Mesendoderm (in vitro differentiated cells): ENCODE measurements around the gene DHX35.

Experiments
- DNase-seq: peaks from one replicate; pipeline ENCODE4 v3.0.0; 2013
- H2AK5ac ChIP-seq: 2 replicates; pipeline ENCODE4 v1.6.1; 2013; ENCODE audit warnings: low read length, inconsistent platforms
- H2BK120ac ChIP-seq: 2 replicates; pipeline ENCODE4 v1.6.1; 2013; ENCODE audit warnings: low read depth, mild to moderate bottlenecking, low read length, moderate library complexity, mixed read lengths
- H2BK15ac ChIP-seq: replicated peaks from 2 replicates; pipeline ENCODE4 v1.6.1; 2013; ENCODE audit warnings: low read depth, mild to moderate bottlenecking, moderate library complexity
- H2BK5ac ChIP-seq: 2 replicates; pipeline ENCODE4 v1.6.1; 2013; ENCODE audit warnings: low read length, inconsistent platforms
- H3K18ac ChIP-seq: 2 replicates; pipeline ENCODE4 v1.6.1; 2013; ENCODE audit warnings: mild to moderate bottlenecking, low read length, mixed read lengths
- H3K23ac ChIP-seq: one replicate; pipeline ENCODE4 v1.6.1; 2013; ENCODE audit warnings: low read length
- H3K27ac ChIP-seq: 2 replicates; pipeline ENCODE4 v1.5.1; 2013; ENCODE audit warnings: low read depth, mild to moderate bottlenecking, inconsistent platforms, low read length, moderate library complexity
- H3K27me3 ChIP-seq: 2 replicates; pipeline ENCODE4 v1.6.1; 2013; ENCODE audit warnings: low read length, control low read depth, mild to moderate bottlenecking, inconsistent platforms; ENCODE audit not compliant: insufficient read depth, poor library complexity
- H3K36me3 ChIP-seq: 2 replicates; pipeline ENCODE4 v1.6.1; 2013; ENCODE audit warnings: low read length, inconsistent platforms; ENCODE audit not compliant: control insufficient read depth, insufficient read depth
- H3K4ac ChIP-seq: one replicate; pipeline ENCODE4 v1.6.1; 2013; ENCODE audit warnings: low read depth, mild to moderate bottlenecking, low read length, moderate library complexity
- H3K4me1 ChIP-seq: 2 replicates; pipeline ENCODE4 v1.6.1; 2013; ENCODE audit warnings: low read depth, low read length, inconsistent platforms; ENCODE audit not compliant: control insufficient read depth
- H3K4me2 ChIP-seq: 2 replicates; pipeline ENCODE4 v1.6.1; 2013; ENCODE audit warnings: low read length
- H3K4me3 ChIP-seq: 2 replicates; pipeline ENCODE4 v1.5.1; 2013; ENCODE audit warnings: mild to moderate bottlenecking, low read length
- H3K56ac ChIP-seq: one replicate; pipeline ENCODE4 v1.6.1; 2013; ENCODE audit warnings: low read length
- H3K79me1 ChIP-seq: 2 replicates; pipeline ENCODE4 v1.6.1; 2013; ENCODE audit warnings: low read length, inconsistent platforms
- H3K79me2 ChIP-seq: 2 replicates; pipeline ENCODE4 v1.6.1; 2013; ENCODE audit warnings: mild to moderate bottlenecking, low read length; ENCODE audit not compliant: control insufficient read depth, insufficient read depth
- H3K9ac ChIP-seq: 2 replicates; pipeline ENCODE4 v1.6.1; 2013; ENCODE audit warnings: low read length, inconsistent platforms
- H4K5ac ChIP-seq: one replicate; pipeline ENCODE4 v1.6.1; 2013; ENCODE audit warnings: low read length
- H4K8ac ChIP-seq: one replicate; pipeline ENCODE4 v1.6.1; 2013; ENCODE audit warnings: low read depth, mild to moderate bottlenecking, control low read depth, low read length, moderate library complexity
- WGBS: extraction: QIAGEN DNeasy Blood & Tissue Kit; methylation state at CpG from one replicate; pipeline ENCODE4 v1.1.7; 2013; ENCODE audit warnings: low lambda C conversion rate, missing lambda C conversion rate; ENCODE audit not compliant: insufficient coverage; ENCODE audit errors: extremely low coverage; 5-methylcytosine and 5-hydroxymethylcytosine counted together
- small RNA-seq: library from polyadenylated mRNA; stranded (forward); fragments of <200 nt; extraction: miRNeasy Mini kit (QIAGEN cat#:217004); gene quantifications from one replicate; pipeline ENCODE3, GENCODE V24; 2013; ENCODE audit not compliant: insufficient read depth

The DHX35 gene

GRCh38 chr20:39089029-39089428 is 126.9 kb downstream of the DHX35 start:
- H2BK120ac ChIP-seq, result no peak overlapping the region
- no peaks in the 10 kb centered on the region for H3K36me3 ChIP-seq
- no peak overlapping the region for H3K18ac ChIP-seq
- H4K5ac ChIP-seq, result no peak overlapping the region
- no peak overlapping the region for H2BK5ac ChIP-seq
- H3K4me3 ChIP-seq, result no peak overlapping the region
- H2BK15ac ChIP-seq, result no peak overlapping the region
- no peak overlapping the region for H4K8ac ChIP-seq
- no peaks in the 10 kb centered on the region for H3K27me3 ChIP-seq
- no peak overlapping the region for H3K9ac ChIP-seq
- DNase-seq, result no peak
- no peak overlapping the region for H3K56ac ChIP-seq
- H3K4ac ChIP-seq, result no peak overlapping the region
- H2AK5ac ChIP-seq, result no peak overlapping the region
- no peaks in the 10 kb centered on the region for H3K4me1 ChIP-seq
- WGBS, result no CpG with 5 or more reads among the region's 1 CpG
- no peaks in the 10 kb centered on the region for H3K79me1 ChIP-seq
- H3K79me2 ChIP-seq, result no peaks in the 10 kb centered on the region
- H3K4me2 ChIP-seq, result no peak overlapping the region
- no peak overlapping the region for H3K23ac ChIP-seq
- H3K27ac ChIP-seq, result no peak overlapping the region

Small RNAs within 50 kb of the gene (small RNA-seq; reads per million reads assigned to genes)
- gene AL023803.1, result 1.1 reads per million
